Measurements from ENCODE around the gene COPS2.

COPS2 gene

DNA sequence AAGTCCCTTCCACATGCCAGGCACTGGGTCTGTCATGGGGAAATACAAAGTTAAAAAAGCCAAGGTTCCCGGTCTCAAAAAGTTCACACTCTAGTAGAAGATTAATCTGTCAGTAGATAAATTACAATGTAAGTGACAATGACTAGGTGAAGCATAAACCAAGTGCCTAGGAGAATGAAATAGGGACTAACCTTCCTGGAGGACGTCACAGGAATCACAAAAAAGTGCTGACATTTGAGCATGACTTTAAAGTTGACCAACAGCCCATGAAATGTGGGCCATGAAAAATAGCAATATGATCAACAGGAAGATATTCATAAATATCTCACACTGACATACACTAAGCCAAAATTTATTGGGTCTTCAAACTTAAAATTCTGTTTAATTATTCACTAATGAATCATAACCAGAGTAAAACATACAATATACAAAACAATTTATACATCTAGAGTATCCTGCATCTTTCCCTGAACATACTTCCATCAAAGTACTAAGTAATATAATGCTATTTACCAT is 20.0 kb downstream of the COPS2 start:
- CTCF ChIA-PET = no interaction called here
- TF ChIP-seq, protein P1, sequence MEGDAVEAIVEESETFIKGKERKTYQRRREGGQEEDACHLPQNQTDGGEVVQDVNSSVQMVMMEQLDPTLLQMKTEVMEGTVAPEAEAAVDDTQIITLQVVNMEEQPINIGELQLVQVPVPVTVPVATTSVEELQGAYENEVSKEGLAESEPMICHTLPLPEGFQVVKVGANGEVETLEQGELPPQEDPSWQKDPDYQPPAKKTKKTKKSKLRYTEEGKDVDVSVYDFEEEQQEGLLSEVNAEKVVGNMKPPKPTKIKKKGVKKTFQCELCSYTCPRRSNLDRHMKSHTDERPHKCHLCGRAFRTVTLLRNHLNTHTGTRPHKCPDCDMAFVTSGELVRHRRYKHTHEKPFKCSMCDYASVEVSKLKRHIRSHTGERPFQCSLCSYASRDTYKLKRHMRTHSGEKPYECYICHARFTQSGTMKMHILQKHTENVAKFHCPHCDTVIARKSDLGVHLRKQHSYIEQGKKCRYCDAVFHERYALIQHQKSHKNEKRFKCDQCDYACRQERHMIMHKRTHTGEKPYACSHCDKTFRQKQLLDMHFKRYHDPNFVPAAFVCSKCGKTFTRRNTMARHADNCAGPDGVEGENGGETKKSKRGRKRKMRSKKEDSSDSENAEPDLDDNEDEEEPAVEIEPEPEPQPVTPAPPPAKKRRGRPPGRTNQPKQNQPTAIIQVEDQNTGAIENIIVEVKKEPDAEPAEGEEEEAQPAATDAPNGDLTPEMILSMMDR (IDR thresholded peaks at IDR 0.05; ENCODE audit: control extremely low read depth, extremely low read depth, low read depth, missing control alignments) = no peak
- DNase-seq (ENCODE audit: extremely low spot score) = no peak
- POLR2A ChIA-PET = no interaction called here

DNA sequence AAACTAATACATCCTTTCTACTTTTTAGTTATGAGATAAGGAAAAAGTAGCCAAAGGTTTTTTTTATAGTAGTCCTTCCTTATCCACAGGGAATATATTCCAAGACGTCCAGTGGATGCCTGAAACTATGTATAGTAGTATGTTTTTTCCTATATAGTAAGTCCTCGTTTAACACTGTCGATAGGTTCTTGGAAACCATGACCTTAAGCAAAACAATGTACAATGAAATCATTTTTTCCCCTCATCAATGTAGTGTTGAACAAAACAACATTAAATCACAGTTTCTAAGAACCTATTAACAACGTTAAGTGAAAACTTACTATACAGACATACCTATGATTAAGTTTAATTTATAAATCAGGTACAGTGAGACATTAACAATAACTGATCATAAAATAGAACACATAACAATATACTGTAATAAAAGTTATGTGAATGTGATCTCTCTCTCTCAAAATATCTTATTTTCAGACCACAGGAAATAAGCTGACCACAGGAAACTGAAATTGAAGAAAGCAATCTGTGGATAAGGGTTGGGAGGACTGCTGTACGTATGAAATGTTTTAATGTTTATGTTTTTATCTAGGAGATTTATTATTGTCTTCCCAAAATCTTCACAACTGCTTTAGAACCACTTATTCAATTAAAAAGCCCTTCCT is 20.6 kb downstream of the COPS2 start:
- TF ChIP-seq, protein P1 (IDR thresholded peaks at IDR 0.05; ENCODE audit: control extremely low read depth, extremely low read depth, low read depth, missing control alignments) = no peak
- DNase-seq (ENCODE audit: extremely low spot score) = no peak
- ChIA-PET POLR2A (no interaction called here), CTCF (no interaction called here)

DNA sequence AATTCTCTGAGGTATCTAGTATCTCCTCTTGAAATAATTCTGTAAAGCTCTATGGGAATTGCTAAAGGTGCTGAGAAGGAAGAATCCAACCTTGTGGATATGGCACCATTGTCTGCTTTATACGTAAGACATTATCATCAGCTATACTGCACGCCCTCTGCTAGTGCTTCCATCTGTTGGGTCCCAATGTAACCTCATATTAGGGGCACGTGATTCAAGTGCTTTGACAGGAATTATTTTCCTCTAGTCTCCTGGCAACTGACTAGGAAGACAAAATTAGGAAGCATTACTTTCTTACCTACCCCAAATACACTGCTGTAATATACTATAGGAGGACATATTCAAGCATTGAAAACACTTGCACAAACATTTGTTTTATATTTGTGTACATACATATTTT is 24.0 kb downstream of the COPS2 start:
- no peak for DNase-seq (ENCODE audit: extremely low spot score)
- TF ChIP-seq, protein P1 (IDR thresholded peaks at IDR 0.05; ENCODE audit: control extremely low read depth, extremely low read depth, low read depth, missing control alignments) = no peak
- CTCF ChIA-PET = no interaction called here
- POLR2A ChIA-PET = no interaction called here

DNA sequence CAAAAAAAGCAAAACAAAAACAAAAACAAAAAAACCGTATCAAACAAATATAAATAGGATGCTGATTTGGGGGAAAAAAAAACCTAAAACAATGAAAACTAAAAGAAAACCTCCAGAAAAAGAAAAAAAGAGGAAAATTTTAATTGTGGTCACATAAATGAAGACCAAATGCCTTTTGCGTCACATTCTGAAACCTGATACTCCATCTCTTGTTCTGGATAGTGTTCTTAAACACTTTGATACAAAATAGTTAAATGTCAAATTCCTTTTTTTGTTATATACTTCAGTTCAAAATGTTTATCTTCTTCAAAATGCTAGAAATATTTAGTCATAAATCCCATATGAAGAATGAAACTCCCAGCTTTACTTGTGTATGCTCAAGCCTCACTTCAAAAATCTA is 31.0 kb downstream of the COPS2 start:
- DNase-seq (ENCODE audit: extremely low spot score) = no peak
- TF ChIP-seq, protein P1 (IDR thresholded peaks at IDR 0.05; ENCODE audit: control extremely low read depth, extremely low read depth, low read depth, missing control alignments) = no peak
- ChIA-PET POLR2A (no interaction called here), CTCF (no interaction called here)

DNA sequence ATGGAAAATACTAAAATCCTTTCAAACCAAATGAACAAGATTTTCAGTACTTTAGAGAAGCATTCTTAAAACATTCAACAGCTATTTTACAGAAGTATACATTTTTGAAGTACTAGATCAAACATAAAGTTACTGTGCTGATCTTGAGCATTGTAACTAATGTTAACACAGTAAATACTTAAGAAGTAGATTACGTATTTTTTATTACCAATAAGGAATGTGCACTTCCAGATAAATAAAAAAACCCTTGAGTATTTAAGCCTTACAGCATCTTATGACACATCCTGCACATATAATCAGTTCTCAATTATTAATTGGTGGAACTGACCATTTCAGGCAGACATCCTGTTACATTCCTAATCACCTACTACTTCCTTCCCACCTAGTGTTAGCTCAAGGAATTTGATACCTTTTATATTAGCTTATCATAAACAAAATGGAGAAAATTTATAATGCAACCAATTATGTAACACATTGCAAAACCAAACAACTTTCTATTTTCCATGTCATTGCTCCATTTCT is 32.8 kb downstream of the COPS2 start:
- no peak for DNase-seq (ENCODE audit: extremely low spot score)
- TF ChIP-seq, protein P1 (IDR thresholded peaks at IDR 0.05; ENCODE audit: control extremely low read depth, extremely low read depth, low read depth, missing control alignments) = no peak
- ChIA-PET POLR2A (no interaction called here), CTCF (interaction anchor here (1.1 kb wide), 2 partner anchors 23 to 137 kb away, joined by 4 read pairs; no protein-coding TSS in a partner anchor)

DNA sequence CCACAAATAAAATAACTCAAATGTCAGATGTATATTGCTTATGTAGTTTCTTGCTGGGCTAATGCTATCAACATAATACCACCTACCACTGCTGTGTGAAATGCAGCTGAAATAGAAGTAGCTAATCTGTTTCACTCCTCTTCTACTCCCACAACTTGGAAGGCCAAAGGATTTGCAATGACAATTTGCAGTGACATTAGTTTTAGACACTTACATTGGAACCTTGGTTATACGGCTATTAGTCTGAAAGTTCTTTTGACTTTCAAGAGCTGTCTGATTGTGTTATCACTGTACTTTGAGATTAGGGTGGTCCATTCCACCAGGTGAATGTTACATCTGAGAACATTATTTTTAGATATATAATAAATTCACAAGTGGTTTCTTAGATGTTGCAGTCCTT is 33.5 kb downstream of the COPS2 start:
- DNase-seq (ENCODE audit: extremely low spot score) = no peak

More for the DNA sequence above, 33.5 kb downstream of the COPS2 start:
- CTCF ChIA-PET = interaction anchor here (1.1 kb wide), 2 partner anchors 24 to 137 kb away, joined by 4 read pairs; no protein-coding TSS in a partner anchor
- POLR2A ChIA-PET = no interaction called here
- TF ChIP-seq, protein P1 (IDR thresholded peaks at IDR 0.05; ENCODE audit: control extremely low read depth, extremely low read depth, low read depth, missing control alignments) = no peak

Measured in GM10248 (cell line).